ENCODE results near the gene TREML2.

Gene TREML2

GRCh38 chr6:41153992-41154625, 46.8 kb downstream of the TREML2 start, which contains the start of gene TREML1:
TSS of gene TREML1 (minus strand) at chr6:41154347. CDS start at chr6:41154288, 59 bp downstream.
- Histone ChIP-seq H3K27ac (no peak within 1 kb of the TSS), H3K36me3 (no peaks in the 10 kb centered on the region), H3K27me3 (ENCODE audit: insufficient read depth, low read depth, severe bottlenecking) (no peaks in the 10 kb centered on the region), H3K4me3 (ENCODE audit: low read depth, low read length) (no peak within 1 kb of the TSS), H3K9me3 (ENCODE audit: severe bottlenecking) (no peaks in the 10 kb centered on the region)
- no peak for TF ChIP-seq CTCF (IDR thresholded peaks at IDR 0.05; ENCODE audit: low read depth, low read length)
- no peak for DNase-seq

GRCh38 chr6:41153451-41153850, 47.5 kb downstream of the TREML2 start:
- Histone ChIP-seq H3K27ac (no peak overlapping the region), H3K9me3 (ENCODE audit: severe bottlenecking) (no peaks in the 10 kb centered on the region), H3K4me3 (ENCODE audit: low read depth, low read length) (no peak overlapping the region), H3K36me3 (no peaks in the 10 kb centered on the region), H3K27me3 (ENCODE audit: insufficient read depth, low read depth, severe bottlenecking) (no peaks in the 10 kb centered on the region)
- no peak for DNase-seq
- TF ChIP-seq CTCF (IDR thresholded peaks at IDR 0.05; ENCODE audit: low read depth, low read length): no peak

GRCh38 chr6:41150671-41151070, 50.3 kb downstream of the TREML2 start:
- H3K36me3 ChIP-seq: no peaks in the 10 kb centered on the region
- H3K9me3 ChIP-seq (ENCODE audit: severe bottlenecking): no peaks in the 10 kb centered on the region

GRCh38 chr6:41147917-41148316, 53.0 kb downstream of the TREML2 start:
- no peak overlapping the region for H3K4me3 ChIP-seq (ENCODE audit: low read depth, low read length)
- H3K27ac ChIP-seq: no peak overlapping the region
- no peaks in the 10 kb centered on the region for H3K36me3 ChIP-seq
- no peaks in the 10 kb centered on the region for H3K27me3 ChIP-seq (ENCODE audit: insufficient read depth, low read depth, severe bottlenecking)
- TF ChIP-seq CTCF (IDR thresholded peaks at IDR 0.05; ENCODE audit: low read depth, low read length): peak; percentile 16; the same call in 1 of the 2 replicates
- DNase-seq: peak; percentile 54
- H3K9me3 ChIP-seq (ENCODE audit: severe bottlenecking): no peaks in the 10 kb centered on the region

More at GRCh38 chr6:41150671-41151070, 50.3 kb downstream of the TREML2 start:
- Histone ChIP-seq H3K27me3 (ENCODE audit: insufficient read depth, low read depth, severe bottlenecking) (no peaks in the 10 kb centered on the region), H3K27ac (no peak overlapping the region), H3K4me3 (ENCODE audit: low read depth, low read length) (no peak overlapping the region)
- TF ChIP-seq CTCF (IDR thresholded peaks at IDR 0.05; ENCODE audit: low read depth, low read length): peak; percentile 84
- peak; percentile 74 for DNase-seq

Measured in WERI-Rb-1 (cell line).